Measurements from ENCODE around the gene GBA2.

GRCh38 chr9:35754264-35754663 is 5.2 kb upstream of the GBA2 start, which contains the start of gene MSMP:
- TF ChIP-seq EZH2 (IDR thresholded peaks at IDR 0.05; ENCODE audit: insufficient read depth, poor library complexity, severe bottlenecking) (no peak), EZH2phosphoT487 (IDR thresholded peaks at IDR 0.05; ENCODE audit: insufficient read depth, low read depth) (no peak)

Data from GM23248 (cell line).